ENCODE results near the gene SYF2.

The SYF2 gene

GRCh38 chr1:25220666-25221065 lies 11.6 kb downstream of the SYF2 start:
- Histone ChIP-seq H3K36me3 (ENCODE audit: control insufficient read depth in 2 of 2, insufficient read depth in 2 of 2, low read length in 2 of 2) (peaks cover 23 to 29% of the 10 kb centered on the region in 2 donors), H3K9me3 (ENCODE audit: control insufficient read depth in 2 of 2, low read length in 2 of 2) (no peaks in the 10 kb centered on the region), H3K27ac (ENCODE audit: low read length) (no peak overlapping the region), H3K4me3 (ENCODE audit: low read length in 2 of 2) (no peak overlapping the region), H3K9ac (ENCODE audit: low read length in 2 of 2) (no peak overlapping the region), H3K4me1 (ENCODE audit: control insufficient read depth, insufficient read depth, low read length) (no peaks in the 10 kb centered on the region), H3K27me3 (ENCODE audit: control insufficient read depth in 1 of 2, insufficient read depth in 2 of 2, low read length in 2 of 2) (no peaks in the 10 kb centered on the region)

GRCh38 chr1:25219661-25220251 lies 12.5 kb downstream of the SYF2 start:
- no peaks in the 10 kb centered on the region for H3K4me1 ChIP-seq (ENCODE audit: control insufficient read depth, insufficient read depth, low read length)

GRCh38 chr1:25217598-25218232 lies 14.6 kb downstream of the SYF2 start:
- H3K4me1 ChIP-seq (ENCODE audit: control insufficient read depth, insufficient read depth, low read length): no peaks in the 10 kb centered on the region

More at GRCh38 chr1:25219661-25220251, 12.5 kb downstream of the SYF2 start:
- Histone ChIP-seq H3K4me3 (ENCODE audit: low read length in 2 of 2) (no peak overlapping the region), H3K27me3 (ENCODE audit: control insufficient read depth in 1 of 2, insufficient read depth in 2 of 2, low read length in 2 of 2) (no peaks in the 10 kb centered on the region), H3K9me3 (ENCODE audit: control insufficient read depth in 2 of 2, low read length in 2 of 2) (no peaks in the 10 kb centered on the region), H3K36me3 (ENCODE audit: control insufficient read depth in 2 of 2, insufficient read depth in 2 of 2, low read length in 2 of 2) (peaks cover 21 to 27% of the 10 kb centered on the region in 2 donors), H3K27ac (ENCODE audit: low read length) (no peak overlapping the region), H3K9ac (ENCODE audit: low read length in 2 of 2) (no peak overlapping the region)

GRCh38 chr1:25217015-25217414 lies 15.3 kb downstream of the SYF2 start:
- no peak overlapping the region for H3K4me3 ChIP-seq (ENCODE audit: low read length in 2 of 2)
- no peaks in the 10 kb centered on the region for H3K27me3 ChIP-seq (ENCODE audit: control insufficient read depth in 1 of 2, insufficient read depth in 2 of 2, low read length in 2 of 2)
- no peaks in the 10 kb centered on the region for H3K9me3 ChIP-seq (ENCODE audit: control insufficient read depth in 2 of 2, low read length in 2 of 2)
- no peak overlapping the region for H3K27ac ChIP-seq (ENCODE audit: low read length)
- H3K9ac ChIP-seq (ENCODE audit: low read length in 2 of 2): no peak overlapping the region
- peaks cover 9 to 13% of the 10 kb centered on the region in 2 donors for H3K36me3 ChIP-seq (ENCODE audit: control insufficient read depth in 2 of 2, insufficient read depth in 2 of 2, low read length in 2 of 2)
- no peaks in the 10 kb centered on the region for H3K4me1 ChIP-seq (ENCODE audit: control insufficient read depth, insufficient read depth, low read length)

More at GRCh38 chr1:25217598-25218232, 14.6 kb downstream of the SYF2 start:
- no peak overlapping the region for H3K4me3 ChIP-seq (ENCODE audit: low read length in 2 of 2)
- H3K9ac ChIP-seq (ENCODE audit: low read length in 2 of 2): no peak overlapping the region
- no peak overlapping the region for H3K27ac ChIP-seq (ENCODE audit: low read length)
- peaks cover 9 to 16% of the 10 kb centered on the region in 2 donors for H3K36me3 ChIP-seq (ENCODE audit: control insufficient read depth in 2 of 2, insufficient read depth in 2 of 2, low read length in 2 of 2)
- H3K9me3 ChIP-seq (ENCODE audit: control insufficient read depth in 2 of 2, low read length in 2 of 2): no peaks in the 10 kb centered on the region
- H3K27me3 ChIP-seq (ENCODE audit: control insufficient read depth in 1 of 2, insufficient read depth in 2 of 2, low read length in 2 of 2): no peaks in the 10 kb centered on the region

- Histone ChIP-seq H3K4me1 (ENCODE audit: control insufficient read depth, insufficient read depth, low read length) (no peaks in the 10 kb centered on the region), H3K27me3 (ENCODE audit: control insufficient read depth in 1 of 2, insufficient read depth in 2 of 2, low read length in 2 of 2) (no peaks in the 10 kb centered on the region), H3K27ac (ENCODE audit: low read length) (no peak overlapping the region), H3K9me3 (ENCODE audit: control insufficient read depth in 2 of 2, low read length in 2 of 2) (no peaks in the 10 kb centered on the region), H3K4me3 (ENCODE audit: low read length in 2 of 2) (no peak overlapping the region), H3K9ac (ENCODE audit: low read length in 2 of 2) (no peak overlapping the region), H3K36me3 (ENCODE audit: control insufficient read depth in 2 of 2, insufficient read depth in 2 of 2, low read length in 2 of 2) (peaks cover 5 to 7% of the 10 kb centered on the region in 2 donors)
Observed at GRCh38 chr1:25216123-25216522, 16.2 kb downstream of the SYF2 start.

- Histone ChIP-seq H3K4me3 (ENCODE audit: low read length in 2 of 2) (no peak overlapping the region), H3K4me1 (ENCODE audit: control insufficient read depth, insufficient read depth, low read length) (no peaks in the 10 kb centered on the region), H3K36me3 (ENCODE audit: control insufficient read depth in 2 of 2, insufficient read depth in 2 of 2, low read length in 2 of 2) (no peaks in the 10 kb centered on the region), H3K27ac (ENCODE audit: low read length) (no peak overlapping the region), H3K9ac (ENCODE audit: low read length in 2 of 2) (no peak overlapping the region), H3K9me3 (ENCODE audit: control insufficient read depth in 2 of 2, low read length in 2 of 2) (no peaks in the 10 kb centered on the region), H3K27me3 (ENCODE audit: control insufficient read depth in 1 of 2, insufficient read depth in 2 of 2, low read length in 2 of 2) (peaks cover 0 to 6% of the 10 kb centered on the region in 2 donors)
Observed at GRCh38 chr1:25212725-25213124, 19.6 kb downstream of the SYF2 start.

- no peak overlapping the region for H3K27ac ChIP-seq (ENCODE audit: low read length)
- H3K4me1 ChIP-seq (ENCODE audit: control insufficient read depth, insufficient read depth, low read length): no peaks in the 10 kb centered on the region
- H3K36me3 ChIP-seq (ENCODE audit: control insufficient read depth in 2 of 2, insufficient read depth in 2 of 2, low read length in 2 of 2): no peaks in the 10 kb centered on the region
- no peaks in the 10 kb centered on the region for H3K9me3 ChIP-seq (ENCODE audit: control insufficient read depth in 2 of 2, low read length in 2 of 2)
- H3K4me3 ChIP-seq (ENCODE audit: low read length in 2 of 2): no peak overlapping the region
- H3K9ac ChIP-seq (ENCODE audit: low read length in 2 of 2): no peak overlapping the region
- H3K27me3 ChIP-seq (ENCODE audit: control insufficient read depth in 1 of 2, insufficient read depth in 2 of 2, low read length in 2 of 2): peaks cover 0 to 6% of the 10 kb centered on the region in 2 donors
Observed at GRCh38 chr1:25210728-25211127, 21.6 kb downstream of the SYF2 start.

GRCh38 chr1:25209516-25209915 lies 22.8 kb downstream of the SYF2 start:
- H3K4me3 ChIP-seq (ENCODE audit: low read length in 2 of 2): no peak overlapping the region
- H3K9ac ChIP-seq (ENCODE audit: low read length in 2 of 2): no peak overlapping the region
- H3K27me3 ChIP-seq (ENCODE audit: control insufficient read depth in 1 of 2, insufficient read depth in 2 of 2, low read length in 2 of 2): peaks cover 0 to 6% of the 10 kb centered on the region in 2 donors
- no peaks in the 10 kb centered on the region for H3K4me1 ChIP-seq (ENCODE audit: control insufficient read depth, insufficient read depth, low read length)
- H3K9me3 ChIP-seq (ENCODE audit: control insufficient read depth in 2 of 2, low read length in 2 of 2): no peaks in the 10 kb centered on the region
- no peak overlapping the region for H3K27ac ChIP-seq (ENCODE audit: low read length)
- H3K36me3 ChIP-seq (ENCODE audit: control insufficient read depth in 2 of 2, insufficient read depth in 2 of 2, low read length in 2 of 2): no peaks in the 10 kb centered on the region

- no peaks in the 10 kb centered on the region for H3K4me1 ChIP-seq (ENCODE audit: control insufficient read depth, insufficient read depth, low read length)
- no peak overlapping the region for H3K27ac ChIP-seq (ENCODE audit: low read length)
- peaks cover 0 to 6% of the 10 kb centered on the region in 2 donors for H3K27me3 ChIP-seq (ENCODE audit: control insufficient read depth in 1 of 2, insufficient read depth in 2 of 2, low read length in 2 of 2)
- no peaks in the 10 kb centered on the region for H3K36me3 ChIP-seq (ENCODE audit: control insufficient read depth in 2 of 2, insufficient read depth in 2 of 2, low read length in 2 of 2)
- no peaks in the 10 kb centered on the region for H3K9me3 ChIP-seq (ENCODE audit: control insufficient read depth in 2 of 2, low read length in 2 of 2)
- no peak overlapping the region for H3K4me3 ChIP-seq (ENCODE audit: low read length in 2 of 2)
- no peak overlapping the region for H3K9ac ChIP-seq (ENCODE audit: low read length in 2 of 2)
Observed at GRCh38 chr1:25208561-25209222, 23.6 kb downstream of the SYF2 start.

GRCh38 chr1:25208092-25208491 lies 24.2 kb downstream of the SYF2 start:
- Histone ChIP-seq H3K36me3 (ENCODE audit: control insufficient read depth in 2 of 2, insufficient read depth in 2 of 2, low read length in 2 of 2) (no peaks in the 10 kb centered on the region), H3K9ac (ENCODE audit: low read length in 2 of 2) (no peak overlapping the region), H3K4me3 (ENCODE audit: low read length in 2 of 2) (no peak overlapping the region), H3K27me3 (ENCODE audit: control insufficient read depth in 1 of 2, insufficient read depth in 2 of 2, low read length in 2 of 2) (peaks cover 0 to 6% of the 10 kb centered on the region in 2 donors), H3K27ac (ENCODE audit: low read length) (no peak overlapping the region), H3K4me1 (ENCODE audit: control insufficient read depth, insufficient read depth, low read length) (no peaks in the 10 kb centered on the region), H3K9me3 (ENCODE audit: control insufficient read depth in 2 of 2, low read length in 2 of 2) (no peaks in the 10 kb centered on the region)

- no peak overlapping the region for H3K9ac ChIP-seq (ENCODE audit: low read length in 2 of 2)
- H3K4me3 ChIP-seq (ENCODE audit: low read length in 2 of 2): no peak overlapping the region
- H3K27ac ChIP-seq (ENCODE audit: low read length): no peak overlapping the region
- H3K9me3 ChIP-seq (ENCODE audit: control insufficient read depth in 2 of 2, low read length in 2 of 2): no peaks in the 10 kb centered on the region
- no peaks in the 10 kb centered on the region for H3K36me3 ChIP-seq (ENCODE audit: control insufficient read depth in 2 of 2, insufficient read depth in 2 of 2, low read length in 2 of 2)
- peaks cover 0 to 6% of the 10 kb centered on the region in 2 donors for H3K27me3 ChIP-seq (ENCODE audit: control insufficient read depth in 1 of 2, insufficient read depth in 2 of 2, low read length in 2 of 2)
- no peaks in the 10 kb centered on the region for H3K4me1 ChIP-seq (ENCODE audit: control insufficient read depth, insufficient read depth, low read length)
Observed at GRCh38 chr1:25206201-25206600, 26.1 kb downstream of the SYF2 start.

Measured in stomach smooth muscle (tissue), 2 donors.